Raji (cell line): ENCODE data around the gene BAG3.

Source experiments
- POLR2A ChIP-seq: IDR thresholded peaks from 2 replicates; pipeline ENCODE4 v1.6.1; 2011; ENCODE audit warnings: low read depth, low read length, control low read depth; ENCODE audit not compliant: insufficient read depth

Gene BAG3

DNA sequence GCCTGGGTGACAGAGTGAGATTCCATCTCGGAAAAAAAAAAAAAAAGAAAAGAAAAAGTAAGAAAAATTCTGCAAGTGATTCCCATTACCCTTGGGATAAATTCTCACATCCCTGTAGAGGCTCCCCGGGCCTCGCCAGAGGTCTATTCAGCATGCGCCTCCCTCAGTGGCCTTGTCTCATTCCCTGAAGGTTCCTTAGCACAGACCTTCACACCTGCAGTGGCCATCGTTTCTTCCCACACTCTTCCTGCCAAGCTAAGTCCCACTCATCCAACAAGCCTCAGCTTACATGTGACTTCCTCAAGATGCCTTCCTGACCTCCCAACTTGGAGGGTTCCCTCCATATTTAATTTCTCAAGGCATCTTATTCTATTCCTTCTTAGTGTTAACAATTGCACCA lies 20.9 kb upstream of the BAG3 start:
- no peak for TF ChIP-seq POLR2A

DNA sequence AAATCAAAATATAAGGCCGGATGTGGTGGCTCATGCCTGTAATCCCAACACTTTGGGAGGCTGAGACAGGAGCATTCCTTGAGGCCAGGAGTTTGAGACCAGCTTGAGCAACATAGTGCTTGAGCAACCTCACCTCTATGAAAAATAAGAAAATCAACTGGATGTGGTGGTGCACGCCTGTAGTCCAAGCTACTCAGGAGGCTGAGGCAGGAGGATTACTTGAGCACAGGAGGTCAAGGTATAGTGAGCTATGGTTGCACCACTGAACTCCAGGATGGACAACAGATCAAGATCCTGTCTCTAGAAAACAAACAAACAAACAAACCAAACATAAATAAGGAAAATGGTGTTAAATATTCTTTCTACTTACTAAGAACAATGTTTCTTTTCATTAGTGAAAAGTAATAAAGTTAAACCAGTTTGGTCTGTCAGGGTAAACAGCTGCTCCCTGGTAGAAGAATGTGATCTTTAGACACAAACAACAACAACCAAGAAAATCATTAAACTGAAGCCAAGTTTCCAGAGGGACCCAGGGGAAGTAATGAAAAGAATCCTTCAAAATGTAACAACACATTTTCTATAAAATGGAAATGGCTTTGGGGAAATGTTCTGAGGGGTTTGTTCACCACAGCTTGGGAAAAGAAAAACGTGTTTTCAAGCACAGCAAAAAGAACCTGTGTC lies 17.5 kb upstream of the BAG3 start:
- no peak for TF ChIP-seq POLR2A

- no peak for TF ChIP-seq POLR2A
Observed at GRCh38 chr10:119634219-119634544, 17.0 kb upstream of the BAG3 start.

DNA sequence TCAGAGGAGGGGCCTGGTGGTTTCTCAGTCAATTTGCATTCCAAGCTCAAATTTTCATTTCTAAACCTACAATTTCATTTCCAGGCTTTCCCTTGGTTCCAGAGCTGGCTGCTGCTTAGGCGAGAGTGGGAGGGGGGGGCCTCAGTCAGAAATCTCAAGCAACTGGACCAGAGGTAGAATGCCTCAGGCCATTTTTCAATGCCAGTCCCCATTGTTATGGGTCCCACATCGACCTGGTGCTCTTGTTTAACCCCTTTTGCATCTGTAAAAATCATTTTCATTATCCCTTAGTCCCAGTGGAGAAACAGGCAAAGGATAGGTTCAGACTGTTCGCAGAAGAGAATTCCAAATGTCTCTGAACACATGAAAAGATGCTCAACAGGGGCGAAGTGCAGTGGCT lies 13.5 kb upstream of the BAG3 start:
- no peak for TF ChIP-seq POLR2A

DNA sequence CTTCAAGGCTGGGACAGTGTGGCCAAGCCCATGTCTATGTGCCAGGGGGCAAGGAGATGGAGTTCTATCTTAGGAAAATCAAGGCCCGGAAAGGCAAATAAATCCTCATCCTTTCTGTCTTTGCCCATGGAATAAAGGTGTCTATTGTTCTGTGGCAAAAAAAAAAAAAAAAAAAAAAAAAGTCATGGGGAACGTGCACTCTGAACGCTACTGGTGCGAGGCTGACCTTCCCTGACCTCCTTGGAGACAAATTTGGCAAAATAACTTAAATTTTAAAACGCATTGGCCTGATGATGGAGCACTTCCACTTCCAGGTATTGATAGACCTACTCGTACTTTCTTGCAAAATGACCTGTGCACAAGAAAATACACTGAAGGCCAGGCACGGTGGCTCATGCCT lies 12.2 kb upstream of the BAG3 start:
- TF ChIP-seq POLR2A: no peak

DNA sequence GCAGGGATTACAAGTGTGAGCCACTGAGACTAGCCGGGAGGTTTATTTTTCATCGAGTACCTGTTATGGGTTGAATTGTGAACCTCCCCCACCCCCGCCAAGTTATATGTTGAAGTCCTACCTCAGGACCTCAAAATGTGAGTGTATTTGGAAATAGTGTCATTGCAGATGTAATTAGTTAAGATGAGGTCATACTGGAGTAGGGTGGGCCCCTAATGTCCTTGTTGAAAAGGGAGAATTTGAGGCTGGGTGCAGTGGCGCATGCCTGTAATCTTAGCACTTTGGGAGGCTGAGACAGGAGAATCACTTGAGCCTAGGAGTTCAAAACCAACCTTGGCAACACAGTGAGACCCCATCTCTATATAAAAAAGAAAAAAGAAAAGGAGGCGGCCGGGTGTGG lies 10.8 kb upstream of the BAG3 start:
- no peak for TF ChIP-seq POLR2A

GRCh38 chr10:119640875-119641526 lies 10.2 kb upstream of the BAG3 start:
- no peak for TF ChIP-seq POLR2A

DNA sequence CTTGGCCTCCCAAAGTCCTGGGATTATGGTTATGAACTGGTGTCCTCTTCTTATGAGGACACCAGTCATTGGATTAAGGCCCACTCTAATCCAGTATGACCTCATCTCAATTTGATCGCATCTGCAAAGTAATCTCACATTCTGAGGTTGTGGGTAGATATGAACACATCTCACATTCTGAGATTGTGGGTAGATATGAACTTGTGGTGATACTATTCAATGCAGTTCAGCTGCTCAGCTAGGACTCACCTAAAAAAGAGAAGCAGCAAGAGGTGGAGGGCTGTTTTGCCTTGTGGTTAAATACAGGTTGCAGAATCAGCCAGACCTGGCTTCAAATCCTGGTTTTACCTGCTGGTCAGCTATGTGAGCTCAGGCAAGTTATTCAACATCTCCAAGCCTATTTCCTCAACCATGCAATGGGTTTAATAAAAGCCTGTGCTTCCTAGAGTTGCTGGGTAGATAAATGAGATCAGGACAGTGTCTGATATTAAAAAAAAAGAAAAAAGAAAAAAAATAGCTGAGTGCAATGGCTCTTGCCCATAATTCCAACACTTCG lies 8.5 kb upstream of the BAG3 start:
- TF ChIP-seq POLR2A: no peak

DNA sequence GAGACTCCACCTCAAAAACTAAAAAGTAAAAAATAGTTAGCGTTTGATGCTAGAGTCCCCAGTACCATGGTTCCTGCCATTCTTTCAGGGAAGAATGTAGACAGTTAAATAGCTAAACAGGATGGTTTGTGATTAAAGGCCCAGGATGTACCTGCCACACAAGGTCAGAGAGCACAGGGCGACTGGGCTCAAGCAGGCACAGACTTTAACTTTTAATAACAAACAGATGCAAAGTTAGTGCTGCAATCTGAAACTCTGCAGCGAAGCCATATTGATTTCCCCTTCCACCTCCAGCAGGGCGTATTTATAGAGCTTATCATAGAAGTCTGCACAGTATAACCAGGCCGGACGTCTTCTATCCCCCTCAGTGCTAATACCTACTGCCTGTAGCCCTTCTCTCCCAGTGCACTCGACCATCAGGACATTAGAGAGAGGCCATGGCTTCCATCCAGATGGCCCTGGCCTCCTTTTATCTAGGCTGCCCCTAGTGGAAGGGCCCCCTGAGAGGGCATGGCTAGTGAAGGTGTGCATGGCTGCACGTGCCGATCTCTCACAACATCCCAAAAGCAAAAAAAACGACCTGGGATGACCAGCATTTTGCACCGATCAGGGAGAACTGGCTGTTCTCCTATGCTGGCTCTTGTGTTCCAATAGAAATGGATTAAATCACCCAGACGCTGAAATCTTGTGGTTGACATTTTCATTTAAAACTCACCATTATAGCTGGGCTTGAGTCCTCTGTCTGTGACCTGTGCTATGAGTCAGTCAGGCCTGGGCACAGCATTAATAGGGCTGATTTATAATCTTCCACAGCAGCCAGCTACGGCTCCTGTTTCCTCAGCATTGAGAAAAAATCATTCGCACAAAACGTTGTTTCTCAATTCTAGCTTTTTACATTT lies 7.6 kb upstream of the BAG3 start:
- no peak for TF ChIP-seq POLR2A

DNA sequence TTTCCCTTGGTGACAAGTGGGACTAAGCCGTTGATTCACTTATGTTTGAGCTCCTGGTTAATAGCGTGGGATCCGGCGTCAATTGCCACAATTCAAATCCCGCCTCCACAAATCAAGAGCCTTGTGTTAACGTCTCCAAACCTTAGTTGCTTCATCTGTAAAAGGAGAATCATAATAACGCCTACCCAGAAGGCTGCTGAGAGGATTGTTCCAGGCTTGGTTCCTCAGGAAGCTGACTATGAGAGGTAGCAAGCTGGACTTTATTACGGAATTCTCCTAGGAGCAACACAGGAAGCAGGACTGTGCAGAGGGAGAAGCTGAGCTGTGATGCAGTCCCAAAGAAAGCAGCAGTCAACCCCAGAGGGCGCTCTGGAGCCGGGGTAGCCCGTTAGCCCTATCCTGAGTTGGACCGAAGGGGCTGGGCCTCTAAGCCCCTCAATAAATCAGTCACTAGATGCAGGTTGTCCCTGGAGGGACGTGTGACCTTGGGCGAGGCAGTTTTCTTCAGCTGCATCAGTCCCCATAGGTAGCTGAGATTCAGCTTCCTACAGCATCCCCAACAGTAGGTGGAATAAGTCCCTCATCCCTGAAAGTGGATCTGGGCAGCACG lies 6.9 kb upstream of the BAG3 start:
- TF ChIP-seq POLR2A: no peak

GRCh38 chr10:119644994-119645393 lies 6.2 kb upstream of the BAG3 start:
- TF ChIP-seq POLR2A: no peak

DNA sequence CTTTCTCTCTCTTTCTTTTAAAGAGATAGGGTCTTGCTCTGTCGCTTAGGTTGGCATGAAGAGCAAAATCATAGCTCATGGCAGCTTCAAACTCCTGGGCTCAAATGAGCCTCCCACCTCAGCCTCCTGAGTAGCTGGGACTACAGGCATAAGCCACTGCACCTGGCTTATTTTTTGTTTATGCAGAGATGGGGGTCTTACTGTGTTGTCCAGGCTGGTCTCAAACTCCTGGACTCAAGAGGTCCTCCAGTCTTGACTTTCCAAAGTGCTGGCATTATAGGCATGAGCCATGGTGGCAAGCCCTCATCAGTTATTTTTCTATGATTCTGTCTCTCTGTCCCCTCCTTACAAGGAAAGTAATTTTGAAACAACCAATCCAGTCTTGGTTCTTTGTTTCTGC lies 1.1 kb upstream of the BAG3 start:
- TF ChIP-seq POLR2A: no peak

DNA sequence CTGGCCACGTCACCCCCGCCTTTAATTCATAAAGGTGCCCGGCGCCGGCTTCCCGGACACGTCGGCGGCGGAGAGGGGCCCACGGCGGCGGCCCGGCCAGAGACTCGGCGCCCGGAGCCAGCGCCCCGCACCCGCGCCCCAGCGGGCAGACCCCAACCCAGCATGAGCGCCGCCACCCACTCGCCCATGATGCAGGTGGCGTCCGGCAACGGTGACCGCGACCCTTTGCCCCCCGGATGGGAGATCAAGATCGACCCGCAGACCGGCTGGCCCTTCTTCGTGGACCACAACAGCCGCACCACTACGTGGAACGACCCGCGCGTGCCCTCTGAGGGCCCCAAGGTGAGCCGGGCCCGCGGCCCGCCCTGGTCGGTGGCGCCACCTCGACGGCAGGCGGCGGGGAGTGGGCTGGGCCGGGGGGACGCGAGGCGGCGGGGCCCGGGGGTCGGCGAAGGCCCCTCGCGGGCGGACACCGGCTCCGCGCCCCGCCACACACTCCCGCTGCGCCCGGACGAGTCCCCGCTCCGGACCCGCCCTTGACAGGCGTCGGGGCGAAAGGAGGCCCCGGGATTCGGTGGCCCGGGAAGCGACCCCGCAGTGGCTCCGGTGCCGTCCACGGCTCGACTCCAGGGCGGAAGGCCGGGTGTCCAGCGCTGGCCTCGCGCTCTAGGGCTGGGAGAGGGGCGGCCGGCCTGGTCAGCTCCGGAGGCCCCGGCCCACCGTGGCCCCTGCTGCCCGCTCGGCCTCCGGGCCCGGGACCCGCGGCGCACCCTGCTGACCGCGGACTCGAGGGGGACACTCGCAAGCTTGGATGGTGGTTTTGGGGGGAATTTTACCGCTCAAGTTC lies 557 bp downstream of the BAG3 start:
- TF ChIP-seq POLR2A: no peak

GRCh38 chr10:119652361-119652730 lies 1.2 kb downstream of the BAG3 start:
- TF ChIP-seq POLR2A: no peak
